NCI-H2029 treated with DMSO at 0.1 percent for 48 hours (cell line): ENCODE measurements around the gene CRAT.
A peak's percentile ranks its signal among the peaks of the same experiment; 100 is the strongest.

Experiments used
- DNase-seq: peaks from one replicate; lab custom pipeline; 2025; lab: John Stamatoyannopoulos, UW

CRAT gene

GRCh38 chr9:129110740-129111527 is at the start of gene CRAT, which contains the start of gene PTPA:
Gene CRAT, minus strand, starts transcription at chr9:129110793. Its CDS starts 284 bp downstream, at chr9:129110509.
Gene PTPA, plus strand, starts transcription at chr9:129111415. Its CDS starts 186 bp downstream, at chr9:129111601.
- DNase-seq = peak; percentile 74

- no peak for DNase-seq
Measured at GRCh38 chr9:129156163-129156562, 45.6 kb upstream of the CRAT start.

GRCh38 chr9:129154866-129155477 is 44.4 kb upstream of the CRAT start:
- no peak for DNase-seq

GRCh38 chr9:129151469-129151868 is 40.9 kb upstream of the CRAT start:
- no peak for DNase-seq

GRCh38 chr9:129150672-129151211 is 40.1 kb upstream of the CRAT start:
- DNase-seq = no peak

- DNase-seq = no peak
Measured at GRCh38 chr9:129150122-129150521, 39.5 kb upstream of the CRAT start.

GRCh38 chr9:129149442-129149841 is 38.8 kb upstream of the CRAT start:
- no peak for DNase-seq

- no peak for DNase-seq
Measured at GRCh38 chr9:129148463-129149204, 38.0 kb upstream of the CRAT start.

GRCh38 chr9:129146441-129146941 is 35.9 kb upstream of the CRAT start:
- no peak for DNase-seq

GRCh38 chr9:129145841-129146292 is 35.3 kb upstream of the CRAT start:
- DNase-seq = no peak

GRCh38 chr9:129145316-129145715 is 34.7 kb upstream of the CRAT start:
- DNase-seq = no peak

- peak; percentile 48 for DNase-seq
Measured at GRCh38 chr9:129143031-129143927, 32.7 kb upstream of the CRAT start.

- no peak for DNase-seq
Measured at GRCh38 chr9:129142138-129142935, 31.7 kb upstream of the CRAT start.

GRCh38 chr9:129141066-129142041 is 30.8 kb upstream of the CRAT start:
- DNase-seq = no peak

- peak; percentile 12 for DNase-seq
Measured at GRCh38 chr9:129140397-129141065, 29.9 kb upstream of the CRAT start.

GRCh38 chr9:129139993-129140396 is 29.4 kb upstream of the CRAT start:
- peak; percentile 93 for DNase-seq

GRCh38 chr9:129139233-129139992 is 28.8 kb upstream of the CRAT start:
- DNase-seq = peak; percentile 83
